ENCODE measurements around the gene FGF14.

The FGF14 gene

DNA sequence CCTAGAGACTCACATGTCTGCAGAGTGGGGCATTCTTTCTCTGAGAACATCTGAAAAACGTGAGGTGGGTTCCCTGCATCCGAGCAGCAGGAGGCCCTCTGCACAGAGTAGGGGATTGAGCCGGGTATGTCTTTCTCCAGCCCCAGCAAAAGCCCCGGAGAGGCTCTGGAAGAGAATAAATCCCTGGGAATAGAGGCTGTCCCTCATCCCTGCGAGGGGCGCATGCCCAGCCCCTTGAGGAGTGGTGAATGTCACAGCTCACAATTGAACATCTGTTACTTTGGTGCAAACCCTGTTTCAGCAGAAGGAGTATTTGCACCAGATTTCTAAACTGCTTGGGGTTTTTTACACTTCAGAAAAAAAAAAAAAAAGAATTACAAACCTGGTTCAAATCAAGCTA is 164.6 kb downstream of the FGF14 start:
- Histone ChIP-seq H3K36me3 (ENCODE audit: control insufficient read depth in 4 of 4, insufficient read depth in 4 of 4, low read length in 3 of 4) (no peaks in the 10 kb centered on the region), H3K4me3 (ENCODE audit: control insufficient read depth in 1 of 7, extremely low read depth in 1 of 7, insufficient read depth in 4 of 7, low read depth in 2 of 7, low read length in 6 of 7) (no peak overlapping the region), H3K27ac (ENCODE audit: insufficient read depth in 1 of 2, low read depth in 1 of 2, low read length in 2 of 2, poor library complexity in 1 of 2, severe bottlenecking in 2 of 2) (no peak overlapping the region), H3K27me3 (replicated peaks in 2 of 5; ENCODE audit: control insufficient read depth in 4 of 5, insufficient read depth in 5 of 5, low read length in 4 of 5) (peaks cover 0 to 2% (median 0%) of the 10 kb centered on the region in 5 experiments), H3K9me3 (ENCODE audit: control extremely low read depth in 1 of 5, control insufficient read depth in 4 of 5, insufficient read depth in 2 of 5, low read depth in 1 of 5, low read length in 4 of 5) (no peaks in the 10 kb centered on the region), H3K4me1 (ENCODE audit: control extremely low read depth in 1 of 4, control insufficient read depth in 4 of 4, insufficient read depth in 4 of 4, low read length in 3 of 4) (no peaks in the 10 kb centered on the region)
- ChIA-PET POLR2A (no interaction called here), CTCF (interaction anchor here (0.7 kb wide), 1 partner anchor 53 kb away, joined by 3 read pairs; no protein-coding TSS in a partner anchor)
- WGBS (ENCODE audit: insufficient coverage) = 83% methylated on average over 6 of the region's 6 CpGs
- DNase-seq = no peak

GRCh38 chr13:102236830-102237229 is 165.0 kb downstream of the FGF14 start:
- WGBS (ENCODE audit: insufficient coverage) = 94% methylated on average over 8 of the region's 8 CpGs
- H3K27me3 ChIP-seq (replicated peaks in 2 of 5; ENCODE audit: control insufficient read depth in 4 of 5, insufficient read depth in 5 of 5, low read length in 4 of 5) = peaks cover 0 to 2% (median 0%) of the 10 kb centered on the region in 5 experiments
- no peaks in the 10 kb centered on the region for H3K9me3 ChIP-seq (ENCODE audit: control extremely low read depth in 1 of 5, control insufficient read depth in 4 of 5, insufficient read depth in 2 of 5, low read depth in 1 of 5, low read length in 4 of 5)
- no peaks in the 10 kb centered on the region for H3K36me3 ChIP-seq (ENCODE audit: control insufficient read depth in 4 of 4, insufficient read depth in 4 of 4, low read length in 3 of 4)
- H3K27ac ChIP-seq (ENCODE audit: insufficient read depth in 1 of 2, low read depth in 1 of 2, low read length in 2 of 2, poor library complexity in 1 of 2, severe bottlenecking in 2 of 2) = no peak overlapping the region
- DNase-seq = no peak
- H3K4me3 ChIP-seq (ENCODE audit: control insufficient read depth in 1 of 7, extremely low read depth in 1 of 7, insufficient read depth in 4 of 7, low read depth in 2 of 7, low read length in 6 of 7) = no peak overlapping the region
- ChIA-PET POLR2A (no interaction called here), CTCF (no interaction called here)
- no peaks in the 10 kb centered on the region for H3K4me1 ChIP-seq (ENCODE audit: control extremely low read depth in 1 of 4, control insufficient read depth in 4 of 4, insufficient read depth in 4 of 4, low read length in 3 of 4)

DNA sequence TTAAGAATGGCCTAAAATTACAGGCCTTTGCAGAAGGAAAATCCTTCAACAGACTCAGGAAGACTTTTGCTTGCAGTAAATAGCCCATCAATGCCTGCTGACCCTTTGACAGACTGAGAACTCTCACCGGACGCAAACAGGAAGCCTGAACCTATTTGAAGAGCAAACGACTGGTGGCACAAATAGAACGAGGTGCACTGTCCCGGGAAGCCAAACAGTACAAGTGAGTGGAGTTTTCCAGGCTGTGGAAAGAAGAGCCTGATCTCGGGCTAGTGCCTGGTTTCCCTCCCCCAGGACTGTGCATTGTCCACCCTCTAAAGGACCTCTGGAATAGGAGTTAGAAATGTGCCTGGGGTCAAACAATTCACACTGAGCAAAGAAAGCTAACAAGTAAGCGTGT is 165.5 kb downstream of the FGF14 start:
- POLR2A ChIA-PET = no interaction called here
- CTCF ChIA-PET = no interaction called here
- WGBS (ENCODE audit: insufficient coverage) = 29% methylated on average over 6 of the region's 7 CpGs
- H3K27me3 ChIP-seq (replicated peaks in 2 of 5; ENCODE audit: control insufficient read depth in 4 of 5, insufficient read depth in 5 of 5, low read length in 4 of 5) = peaks cover 0 to 2% (median 0%) of the 10 kb centered on the region in 5 experiments
- no peak for DNase-seq
- no peaks in the 10 kb centered on the region for H3K9me3 ChIP-seq (ENCODE audit: control extremely low read depth in 1 of 5, control insufficient read depth in 4 of 5, insufficient read depth in 2 of 5, low read depth in 1 of 5, low read length in 4 of 5)
- no peaks in the 10 kb centered on the region for H3K4me1 ChIP-seq (ENCODE audit: control extremely low read depth in 1 of 4, control insufficient read depth in 4 of 4, insufficient read depth in 4 of 4, low read length in 3 of 4)
- no peak overlapping the region for H3K27ac ChIP-seq (ENCODE audit: insufficient read depth in 1 of 2, low read depth in 1 of 2, low read length in 2 of 2, poor library complexity in 1 of 2, severe bottlenecking in 2 of 2)
- H3K36me3 ChIP-seq (ENCODE audit: control insufficient read depth in 4 of 4, insufficient read depth in 4 of 4, low read length in 3 of 4) = no peaks in the 10 kb centered on the region
- no peak overlapping the region for H3K4me3 ChIP-seq (ENCODE audit: control insufficient read depth in 1 of 7, extremely low read depth in 1 of 7, insufficient read depth in 4 of 7, low read depth in 2 of 7, low read length in 6 of 7)

DNA sequence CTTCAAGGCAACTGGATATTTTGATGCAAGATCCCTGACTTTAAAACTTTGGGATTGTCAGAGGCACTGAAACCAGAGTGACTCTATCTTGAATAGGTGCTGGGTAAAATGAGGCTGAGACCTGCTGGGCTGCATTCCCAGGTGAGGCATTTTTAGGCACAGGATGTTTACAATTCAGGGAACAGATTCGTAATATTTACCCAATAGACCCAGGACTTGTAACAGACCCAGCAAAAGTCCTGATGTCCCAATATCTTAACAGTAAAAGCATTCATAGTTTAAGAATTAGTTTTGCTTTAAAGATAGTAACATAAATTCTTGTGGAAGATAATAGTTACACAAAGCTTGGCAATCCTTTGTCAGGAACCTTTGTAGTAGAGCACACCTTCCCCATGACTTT is 166.2 kb downstream of the FGF14 start:
- ChIA-PET CTCF (no interaction called here), POLR2A (no interaction called here)
- Histone ChIP-seq H3K4me3 (ENCODE audit: control insufficient read depth in 1 of 7, extremely low read depth in 1 of 7, insufficient read depth in 4 of 7, low read depth in 2 of 7, low read length in 6 of 7) (no peak overlapping the region), H3K4me1 (ENCODE audit: control extremely low read depth in 1 of 4, control insufficient read depth in 4 of 4, insufficient read depth in 4 of 4, low read length in 3 of 4) (no peaks in the 10 kb centered on the region), H3K36me3 (ENCODE audit: control insufficient read depth in 4 of 4, insufficient read depth in 4 of 4, low read length in 3 of 4) (no peaks in the 10 kb centered on the region), H3K27ac (ENCODE audit: insufficient read depth in 1 of 2, low read depth in 1 of 2, low read length in 2 of 2, poor library complexity in 1 of 2, severe bottlenecking in 2 of 2) (no peak overlapping the region), H3K27me3 (replicated peaks in 2 of 5; ENCODE audit: control insufficient read depth in 4 of 5, insufficient read depth in 5 of 5, low read length in 4 of 5) (peaks cover 0 to 2% (median 0%) of the 10 kb centered on the region in 5 experiments), H3K9me3 (ENCODE audit: control extremely low read depth in 1 of 5, control insufficient read depth in 4 of 5, insufficient read depth in 2 of 5, low read depth in 1 of 5, low read length in 4 of 5) (no peaks in the 10 kb centered on the region)
- no peak for DNase-seq
- WGBS (ENCODE audit: insufficient coverage) = 100% methylated on average over 1 of the region's 1 CpG

GRCh38 chr13:102234618-102235017 is 167.2 kb downstream of the FGF14 start:
- H3K4me3 ChIP-seq (ENCODE audit: control insufficient read depth in 1 of 7, extremely low read depth in 1 of 7, insufficient read depth in 4 of 7, low read depth in 2 of 7, low read length in 6 of 7) = no peak overlapping the region
- no peaks in the 10 kb centered on the region for H3K9me3 ChIP-seq (ENCODE audit: control extremely low read depth in 1 of 5, control insufficient read depth in 4 of 5, insufficient read depth in 2 of 5, low read depth in 1 of 5, low read length in 4 of 5)
- CTCF ChIA-PET = no interaction called here
- DNase-seq = no peak
- no peak overlapping the region for H3K27ac ChIP-seq (ENCODE audit: insufficient read depth in 1 of 2, low read depth in 1 of 2, low read length in 2 of 2, poor library complexity in 1 of 2, severe bottlenecking in 2 of 2)
- WGBS (ENCODE audit: insufficient coverage) = 100% methylated on average over 2 of the region's 2 CpGs
- H3K27me3 ChIP-seq (replicated peaks in 2 of 5; ENCODE audit: control insufficient read depth in 4 of 5, insufficient read depth in 5 of 5, low read length in 4 of 5) = peaks cover 0 to 2% (median 0%) of the 10 kb centered on the region in 5 experiments
- POLR2A ChIA-PET = no interaction called here
- no peaks in the 10 kb centered on the region for H3K4me1 ChIP-seq (ENCODE audit: control extremely low read depth in 1 of 4, control insufficient read depth in 4 of 4, insufficient read depth in 4 of 4, low read length in 3 of 4)
- H3K36me3 ChIP-seq (ENCODE audit: control insufficient read depth in 4 of 4, insufficient read depth in 4 of 4, low read length in 3 of 4) = no peaks in the 10 kb centered on the region

DNA sequence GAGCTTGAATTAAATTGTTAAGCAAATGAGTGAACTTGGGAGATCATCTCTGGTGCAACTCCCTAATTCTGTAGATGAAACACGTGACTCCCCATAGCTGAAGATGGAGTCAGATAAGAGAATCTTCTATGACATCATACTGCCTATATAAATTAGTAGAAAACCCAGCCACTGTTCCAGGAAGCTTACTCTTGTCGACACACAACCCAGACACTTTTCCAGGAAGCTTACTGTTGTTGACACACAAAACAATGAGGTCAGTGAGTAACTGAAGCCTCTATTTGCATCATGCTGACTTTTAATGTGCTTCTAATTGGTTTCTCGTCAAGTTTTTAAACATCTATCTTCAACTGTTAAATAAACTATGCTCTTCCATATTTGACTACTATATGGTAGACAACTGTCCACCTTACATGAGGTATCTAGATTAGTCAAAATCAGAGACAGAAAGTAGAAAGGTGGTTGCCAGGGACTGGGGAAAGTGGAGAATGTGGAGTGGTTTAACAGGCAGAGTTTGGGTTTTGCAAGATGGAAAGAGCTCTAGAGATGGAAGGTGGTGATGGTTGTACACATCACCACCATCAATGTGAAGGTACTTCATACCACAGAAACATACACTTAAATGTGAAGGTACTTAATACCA is 168.2 kb downstream of the FGF14 start:
- H3K27me3 ChIP-seq (replicated peaks in 2 of 5; ENCODE audit: control insufficient read depth in 4 of 5, insufficient read depth in 5 of 5, low read length in 4 of 5) = peaks cover 0 to 2% (median 0%) of the 10 kb centered on the region in 5 experiments
- H3K4me3 ChIP-seq (ENCODE audit: control insufficient read depth in 1 of 7, extremely low read depth in 1 of 7, insufficient read depth in 4 of 7, low read depth in 2 of 7, low read length in 6 of 7) = no peak overlapping the region
- H3K9me3 ChIP-seq (ENCODE audit: control extremely low read depth in 1 of 5, control insufficient read depth in 4 of 5, insufficient read depth in 2 of 5, low read depth in 1 of 5, low read length in 4 of 5) = no peaks in the 10 kb centered on the region
- no peak overlapping the region for H3K27ac ChIP-seq (ENCODE audit: insufficient read depth in 1 of 2, low read depth in 1 of 2, low read length in 2 of 2, poor library complexity in 1 of 2, severe bottlenecking in 2 of 2)
- H3K4me1 ChIP-seq (ENCODE audit: control extremely low read depth in 1 of 4, control insufficient read depth in 4 of 4, insufficient read depth in 4 of 4, low read length in 3 of 4) = no peaks in the 10 kb centered on the region
- H3K36me3 ChIP-seq (ENCODE audit: control insufficient read depth in 4 of 4, insufficient read depth in 4 of 4, low read length in 3 of 4) = no peaks in the 10 kb centered on the region
- POLR2A ChIA-PET = no interaction called here
- DNase-seq = no peak
- CTCF ChIA-PET = no interaction called here
- 64% methylated on average over 2 of the region's 3 CpGs for WGBS (ENCODE audit: insufficient coverage)

DNA sequence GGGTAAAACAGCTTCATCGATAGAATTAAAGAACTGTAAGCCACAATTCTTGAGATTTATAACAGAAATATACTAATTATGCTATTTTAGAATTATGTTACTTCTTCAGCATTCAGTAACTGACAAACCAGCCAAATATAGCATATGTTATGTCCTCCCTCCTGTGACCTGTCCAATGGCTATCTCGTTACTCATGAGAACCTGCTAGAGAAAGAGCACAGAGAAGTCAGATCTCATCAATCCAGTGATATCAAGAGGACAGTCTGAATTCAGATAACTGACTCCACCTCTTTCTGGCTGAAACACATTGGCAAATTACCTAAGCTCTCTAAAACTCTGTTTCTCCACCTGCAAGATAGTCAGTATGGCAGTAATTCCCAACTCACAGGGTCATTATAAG is 170.4 kb downstream of the FGF14 start:
- ChIA-PET CTCF (no interaction called here), POLR2A (no interaction called here)
- no peaks in the 10 kb centered on the region for H3K36me3 ChIP-seq (ENCODE audit: control insufficient read depth in 4 of 4, insufficient read depth in 4 of 4, low read length in 3 of 4)
- no peak for DNase-seq
- WGBS (ENCODE audit: insufficient coverage) = 0% methylated on average over 1 of the region's 2 CpGs
- H3K27ac ChIP-seq (ENCODE audit: insufficient read depth in 1 of 2, low read depth in 1 of 2, low read length in 2 of 2, poor library complexity in 1 of 2, severe bottlenecking in 2 of 2) = no peak overlapping the region
- H3K9me3 ChIP-seq (ENCODE audit: control extremely low read depth in 1 of 5, control insufficient read depth in 4 of 5, insufficient read depth in 2 of 5, low read depth in 1 of 5, low read length in 4 of 5) = no peaks in the 10 kb centered on the region
- H3K27me3 ChIP-seq (replicated peaks in 2 of 5; ENCODE audit: control insufficient read depth in 4 of 5, insufficient read depth in 5 of 5, low read length in 4 of 5) = peaks cover 0 to 1% (median 0%) of the 10 kb centered on the region in 5 experiments
- H3K4me3 ChIP-seq (ENCODE audit: control insufficient read depth in 1 of 7, extremely low read depth in 1 of 7, insufficient read depth in 4 of 7, low read depth in 2 of 7, low read length in 6 of 7) = no peak overlapping the region
- no peaks in the 10 kb centered on the region for H3K4me1 ChIP-seq (ENCODE audit: control extremely low read depth in 1 of 4, control insufficient read depth in 4 of 4, insufficient read depth in 4 of 4, low read length in 3 of 4)
